Activated naive CD4-positive, alpha-beta T cell treated with anti-CD3 and anti-CD28 coated beads, Interleukin-2, amount 50 U/mL, for 24 hours (primary cell): Measurements from ENCODE around the gene ZNF185.

ENCODE experiments used
- H3K27ac Mint-ChIP-seq: one replicate; pipeline ENCODE4 v1.8.0; 2021; ENCODE audit warnings: mild to moderate bottlenecking, mixed read lengths
- H3K27me3 Mint-ChIP-seq: one replicate; pipeline ENCODE4 v1.8.0; 2021; ENCODE audit warnings: mixed read lengths
- H3K36me3 Mint-ChIP-seq: one replicate; pipeline ENCODE4 v1.8.0; 2021; ENCODE audit warnings: mixed read lengths
- H3K4me1 Mint-ChIP-seq: one replicate; pipeline ENCODE4 v1.8.0; 2021; ENCODE audit warnings: mixed read lengths
- H3K4me3 Mint-ChIP-seq: one replicate; pipeline ENCODE4 v1.8.0; 2021; ENCODE audit warnings: mild to moderate bottlenecking, mixed read lengths
- H3K9me3 Mint-ChIP-seq: one replicate; pipeline ENCODE4 v1.8.0; 2021; ENCODE audit warnings: mixed read lengths

The ZNF185 gene

DNA sequence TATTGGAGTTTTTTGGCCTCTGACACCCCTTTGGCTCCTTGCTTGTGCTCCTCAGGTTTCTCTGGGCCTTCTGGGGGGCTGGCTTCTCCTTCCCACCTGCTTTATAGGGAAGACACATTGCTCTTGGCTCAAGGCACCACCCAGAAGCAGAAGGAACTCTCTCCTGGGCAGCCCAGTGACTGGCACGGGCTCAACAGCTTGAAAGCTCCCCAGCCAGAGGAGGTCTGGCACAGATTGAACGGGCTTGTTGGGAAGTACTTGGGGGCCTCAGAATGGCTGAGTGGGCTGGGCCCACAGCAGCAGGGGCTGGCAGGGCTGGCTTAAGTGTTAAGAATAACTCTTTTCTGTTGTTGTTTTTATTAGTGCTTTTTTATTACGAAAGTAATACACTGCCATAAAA is 11.2 kb upstream of the ZNF185 start:
- H3K36me3 Mint-ChIP-seq, result no peaks in the 10 kb centered on the region
- no peaks in the 10 kb centered on the region for H3K4me1 Mint-ChIP-seq
- no peak overlapping the region for H3K4me3 Mint-ChIP-seq
- H3K27me3 Mint-ChIP-seq, result peaks cover 11% of the 10 kb centered on the region
- no peak overlapping the region for H3K27ac Mint-ChIP-seq
- no peaks in the 10 kb centered on the region for H3K9me3 Mint-ChIP-seq

DNA sequence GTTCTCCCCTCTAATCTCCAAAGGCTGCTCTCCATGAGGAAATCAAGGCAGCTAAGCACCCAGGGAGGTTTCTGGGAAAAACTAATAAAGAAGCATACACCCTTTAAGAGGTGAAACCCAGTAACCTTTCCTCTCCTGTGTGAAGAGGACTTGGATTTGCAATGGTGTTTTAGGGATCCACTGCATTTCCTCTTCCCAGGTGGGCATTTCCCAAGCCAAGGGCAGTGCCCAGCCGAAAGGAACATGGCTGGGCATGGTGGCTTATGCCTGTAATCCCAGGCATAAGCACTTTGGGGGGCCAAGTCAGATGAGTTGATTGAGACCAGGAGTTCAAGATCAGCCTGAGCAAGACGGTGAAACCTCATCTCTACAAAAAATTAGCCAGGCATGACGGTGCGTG is 5.4 kb upstream of the ZNF185 start:
- Mint-ChIP-seq H3K9me3 (no peaks in the 10 kb centered on the region), H3K27ac (no peak overlapping the region), H3K36me3 (no peaks in the 10 kb centered on the region), H3K27me3 (peaks cover 19% of the 10 kb centered on the region), H3K4me1 (peaks cover 3% of the 10 kb centered on the region), H3K4me3 (no peak overlapping the region)

DNA sequence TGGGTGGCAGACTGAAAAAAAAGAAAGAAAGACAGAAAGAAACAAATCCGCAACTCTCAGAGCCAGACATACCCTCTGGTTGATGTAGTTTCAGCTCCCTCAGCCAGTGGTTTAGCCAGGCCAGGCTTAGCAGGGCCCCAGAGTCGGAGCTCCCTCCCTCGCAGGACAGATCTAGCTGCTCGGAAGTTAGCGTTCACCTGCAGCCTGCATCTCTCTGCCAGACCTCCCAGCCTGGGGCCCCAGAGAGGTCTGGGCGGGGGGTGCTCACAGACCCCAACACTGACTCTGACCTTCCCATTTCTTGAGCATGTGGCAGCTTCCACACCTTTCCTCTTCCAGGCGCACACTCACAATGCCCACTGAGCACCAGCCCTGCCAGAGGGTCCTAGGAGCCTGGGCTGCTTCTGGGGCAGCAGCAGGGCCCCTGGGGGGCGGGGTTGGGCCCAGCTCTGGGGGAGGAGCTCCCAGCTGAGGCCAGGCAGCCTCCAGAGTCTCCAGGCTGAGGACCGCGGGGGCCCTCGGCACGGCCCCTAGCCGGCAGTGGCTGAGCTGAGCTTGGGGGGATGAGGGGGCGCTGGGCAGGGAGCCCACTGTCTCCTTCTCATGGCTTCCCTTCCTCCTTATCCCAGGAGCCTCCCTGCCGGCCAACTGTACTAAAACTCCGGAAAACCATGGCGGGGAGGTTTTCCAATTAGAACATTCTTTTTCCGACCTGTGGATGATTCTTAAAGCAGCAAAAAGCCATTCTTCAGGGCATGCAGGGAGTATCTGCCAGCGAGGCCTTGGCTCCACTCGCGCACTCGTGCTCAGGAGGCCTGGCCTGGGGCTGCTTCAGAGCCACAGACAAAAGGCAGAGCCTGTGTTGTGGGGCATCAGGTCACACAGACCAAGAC is 4.6 kb upstream of the ZNF185 start:
- H3K36me3 Mint-ChIP-seq, result no peaks in the 10 kb centered on the region
- H3K27ac Mint-ChIP-seq, result no peak overlapping the region
- peaks cover 19% of the 10 kb centered on the region for H3K27me3 Mint-ChIP-seq
- no peak overlapping the region for H3K4me3 Mint-ChIP-seq
- H3K4me1 Mint-ChIP-seq, result peaks cover 3% of the 10 kb centered on the region
- no peaks in the 10 kb centered on the region for H3K9me3 Mint-ChIP-seq

DNA sequence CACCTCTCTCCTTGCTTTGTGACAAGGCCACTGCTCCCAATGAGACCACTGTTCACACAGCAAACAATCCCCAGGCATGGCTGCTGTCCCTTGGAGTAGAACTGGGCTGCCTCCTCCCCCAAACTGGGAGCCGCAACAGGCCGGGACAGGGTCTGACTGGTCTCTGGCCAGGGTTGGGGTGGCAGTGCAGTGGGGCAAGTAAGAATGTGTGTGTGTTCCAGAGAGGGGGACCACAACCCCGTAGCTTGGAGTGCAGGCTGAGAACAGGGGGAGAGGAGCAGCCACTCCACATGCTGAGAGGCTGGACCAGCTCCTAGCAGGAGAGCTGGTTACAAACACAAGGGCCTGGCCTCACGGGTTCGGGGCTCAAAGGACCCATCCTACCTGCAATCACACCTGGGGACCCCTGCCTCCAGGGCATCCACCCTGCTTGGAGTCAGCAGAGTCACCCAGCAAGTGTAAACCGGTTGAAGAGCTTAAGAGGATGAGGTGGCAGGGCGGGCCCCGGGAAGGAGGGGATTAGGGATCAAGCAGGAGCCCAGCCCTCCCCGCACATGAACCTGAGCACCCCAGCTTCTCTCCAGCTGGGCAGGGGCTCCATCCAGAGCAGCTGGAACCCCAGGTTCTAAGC is 3.8 kb upstream of the ZNF185 start:
- Mint-ChIP-seq H3K9me3 (no peaks in the 10 kb centered on the region), H3K27ac (no peak overlapping the region), H3K27me3 (peaks cover 20% of the 10 kb centered on the region), H3K4me3 (no peak overlapping the region), H3K36me3 (no peaks in the 10 kb centered on the region), H3K4me1 (peaks cover 3% of the 10 kb centered on the region)

DNA sequence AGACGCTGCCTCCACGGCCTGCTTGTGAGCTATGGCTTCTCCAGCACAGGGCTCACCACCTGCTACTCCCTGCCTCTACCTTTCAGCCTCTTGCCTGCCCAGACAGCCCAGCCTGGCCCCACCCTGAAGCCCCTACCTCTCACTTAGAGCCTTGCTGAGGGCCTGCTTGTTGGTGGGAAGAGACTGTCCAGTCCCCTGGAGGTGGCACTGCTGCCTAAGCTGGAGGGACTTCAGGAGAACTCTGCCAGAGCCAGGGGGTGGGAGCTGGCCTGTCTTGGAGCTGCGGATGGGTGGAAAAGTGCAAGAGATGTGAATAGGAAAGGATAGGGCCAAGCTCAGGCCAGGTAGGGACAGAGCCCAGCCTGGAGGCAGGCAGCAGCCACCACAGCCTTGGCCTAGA is 2.7 kb upstream of the ZNF185 start:
- peaks cover 3% of the 10 kb centered on the region for H3K4me1 Mint-ChIP-seq
- no peaks in the 10 kb centered on the region for H3K36me3 Mint-ChIP-seq
- H3K27ac Mint-ChIP-seq, result no peak overlapping the region
- no peaks in the 10 kb centered on the region for H3K9me3 Mint-ChIP-seq
- peaks cover 17% of the 10 kb centered on the region for H3K27me3 Mint-ChIP-seq
- H3K4me3 Mint-ChIP-seq, result no peak overlapping the region

DNA sequence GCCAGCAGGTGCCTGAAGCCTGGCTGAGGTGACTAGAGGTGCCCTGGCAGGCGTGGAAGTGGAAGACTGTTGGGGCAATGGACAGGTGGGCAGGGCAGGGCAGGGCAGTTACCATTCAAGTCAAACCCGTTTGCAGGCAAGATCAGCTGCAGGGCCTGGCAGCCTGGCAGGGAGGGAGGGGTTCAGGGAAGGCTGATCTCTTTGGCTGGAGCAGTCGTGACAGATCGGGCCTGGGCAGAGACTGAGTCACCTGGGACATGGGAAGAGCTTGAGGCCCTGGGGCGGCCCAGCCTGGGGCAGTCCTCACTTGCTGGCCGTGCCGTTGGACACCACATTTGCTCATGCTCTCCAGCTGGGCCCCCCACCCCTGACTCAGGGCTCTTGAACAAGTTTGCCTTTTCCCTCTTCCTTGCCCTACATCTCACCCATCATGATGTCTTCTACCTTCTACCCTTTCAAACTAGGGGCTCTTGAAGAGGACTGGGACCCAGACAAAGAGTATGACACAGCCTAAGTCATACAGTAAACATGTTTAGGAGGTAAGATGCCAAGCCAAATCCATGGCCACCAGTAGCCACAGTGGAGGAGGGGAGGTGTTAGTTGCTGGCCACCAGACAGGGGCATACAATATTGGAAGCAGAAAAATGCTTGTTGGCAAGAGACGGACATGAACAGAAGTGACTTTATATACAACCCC is 2.0 kb upstream of the ZNF185 start:
- Mint-ChIP-seq H3K36me3 (no peaks in the 10 kb centered on the region), H3K4me3 (no peak overlapping the region), H3K27me3 (peaks cover 13% of the 10 kb centered on the region), H3K9me3 (no peaks in the 10 kb centered on the region), H3K4me1 (peaks cover 3% of the 10 kb centered on the region), H3K27ac (no peak overlapping the region)

DNA sequence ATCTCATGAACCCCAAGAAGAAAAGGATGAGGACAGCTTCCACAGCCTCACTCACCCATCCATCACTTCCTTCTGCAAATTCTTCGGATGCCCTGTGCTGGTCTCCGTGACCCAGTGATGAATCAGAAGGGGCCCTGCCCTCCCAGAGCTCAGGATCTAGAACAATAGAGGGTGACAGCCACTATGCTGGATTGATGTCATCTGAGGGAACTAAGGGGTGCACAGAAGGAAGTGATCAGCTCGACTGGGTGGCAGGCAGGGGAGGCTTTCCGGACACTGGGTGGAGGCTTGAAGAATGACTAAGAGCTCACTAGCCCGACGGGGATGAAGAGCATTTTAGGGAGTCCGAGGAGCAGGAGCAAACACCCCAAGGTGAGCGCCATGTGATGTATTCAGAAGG is 1.4 kb upstream of the ZNF185 start:
- Mint-ChIP-seq H3K27me3 (peaks cover 10% of the 10 kb centered on the region), H3K9me3 (no peaks in the 10 kb centered on the region), H3K4me1 (peaks cover 3% of the 10 kb centered on the region), H3K27ac (no peak overlapping the region), H3K36me3 (no peaks in the 10 kb centered on the region), H3K4me3 (no peak overlapping the region)

DNA sequence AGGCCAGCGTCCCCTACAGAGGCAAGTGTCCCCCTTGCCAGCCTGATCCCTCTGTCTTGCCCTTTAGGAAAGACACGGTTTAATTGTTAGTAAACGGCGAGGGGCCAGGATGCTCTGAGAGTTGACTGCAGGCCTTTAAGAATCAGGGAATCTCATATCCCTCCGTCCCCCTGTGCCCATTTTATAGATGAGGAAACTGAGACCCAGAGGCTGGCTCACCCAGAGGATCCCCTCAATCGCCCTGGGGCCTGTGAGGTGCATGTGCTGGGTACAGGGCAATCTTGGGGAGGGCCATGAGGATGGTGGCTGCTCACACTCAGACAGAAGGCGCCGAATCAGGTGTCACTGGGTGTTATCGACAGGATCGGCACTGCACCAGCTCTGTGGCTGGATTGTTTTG is 575 bp downstream of the ZNF185 start:
- Mint-ChIP-seq H3K27me3 (peaks cover 9% of the 10 kb centered on the region), H3K27ac (no peak overlapping the region), H3K9me3 (no peaks in the 10 kb centered on the region), H3K4me1 (peaks cover 3% of the 10 kb centered on the region), H3K4me3 (no peak overlapping the region), H3K36me3 (no peaks in the 10 kb centered on the region)

DNA sequence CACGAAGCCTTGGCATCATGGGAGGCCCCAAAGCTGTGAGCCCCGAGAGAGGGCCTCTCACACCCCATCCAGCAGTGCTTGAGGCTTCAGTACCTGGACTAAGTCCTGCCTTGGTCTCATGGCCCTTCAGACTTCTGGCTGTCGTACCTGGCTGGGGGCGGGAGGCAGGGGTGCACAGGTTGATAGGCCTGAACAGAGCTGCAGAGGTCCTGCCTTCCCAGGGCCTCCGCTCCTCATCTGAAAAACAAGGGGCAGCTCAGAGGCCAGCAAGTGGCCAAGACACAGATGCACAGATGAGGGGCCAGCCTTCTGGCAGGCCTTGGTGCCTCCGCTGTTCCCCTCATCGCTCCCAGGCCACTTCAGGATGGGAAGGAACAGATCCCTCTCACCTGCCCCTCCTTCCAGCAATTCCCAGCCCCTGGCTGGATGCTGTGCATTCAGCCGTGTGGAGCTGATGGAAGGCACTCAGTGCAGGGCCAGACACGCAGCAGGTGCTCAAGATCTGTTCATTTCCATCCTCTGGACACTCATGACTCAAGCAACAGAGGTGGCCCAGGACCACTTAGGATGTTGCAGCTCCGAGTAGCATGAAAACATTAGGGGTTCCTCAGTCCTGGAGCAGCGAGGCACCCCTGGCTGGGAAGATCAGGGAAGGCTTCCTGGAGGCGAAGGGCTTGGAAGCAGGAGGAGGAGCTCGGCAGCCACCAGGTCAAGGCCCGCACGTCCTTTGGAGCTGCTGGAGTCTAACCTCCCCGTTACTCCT is 1.4 kb downstream of the ZNF185 start:
- Mint-ChIP-seq H3K9me3 (no peaks in the 10 kb centered on the region), H3K27ac (no peak overlapping the region), H3K4me1 (peaks cover 3% of the 10 kb centered on the region), H3K36me3 (no peaks in the 10 kb centered on the region), H3K4me3 (no peak overlapping the region), H3K27me3 (peaks cover 9% of the 10 kb centered on the region)

DNA sequence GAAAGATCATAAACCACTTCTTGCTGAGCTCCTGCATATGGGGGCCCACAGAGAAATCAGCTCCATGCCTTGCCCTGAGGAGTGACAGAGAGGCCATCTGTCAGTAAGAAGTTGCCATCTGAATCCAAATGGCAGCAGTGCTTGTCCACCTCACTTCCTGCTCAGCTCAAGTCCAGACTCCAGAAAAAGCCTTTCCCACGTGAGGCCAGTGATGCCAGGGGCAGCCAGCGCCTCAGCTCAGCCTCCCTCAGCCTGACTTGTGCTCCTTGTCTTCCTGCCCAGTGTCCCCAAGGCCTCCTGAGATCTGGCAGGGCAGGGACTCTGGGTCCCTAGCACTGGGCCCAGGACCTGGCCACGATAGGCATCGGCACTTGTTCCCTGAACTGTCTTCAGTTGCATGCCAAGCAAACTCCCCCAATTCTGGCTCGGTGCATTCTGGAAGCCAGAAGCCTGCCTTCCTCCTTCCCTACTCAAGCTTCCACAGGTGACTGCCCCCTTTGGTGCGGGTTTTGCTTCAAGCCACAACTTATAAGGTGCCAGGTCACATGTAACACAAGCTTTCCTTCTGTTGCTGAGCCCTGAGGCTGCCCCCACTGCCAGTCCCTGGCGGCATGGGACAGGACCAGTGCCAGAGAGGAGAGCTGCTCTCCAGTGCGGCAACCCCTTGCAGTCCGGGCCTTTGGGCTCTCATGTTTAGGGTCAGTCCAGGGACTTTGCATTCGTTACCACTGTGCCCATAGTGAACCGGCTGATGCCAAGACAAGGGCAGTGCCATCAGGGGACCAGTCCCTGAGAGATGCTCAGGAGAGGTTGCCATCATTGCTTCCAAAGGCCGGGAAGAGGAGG is 2.2 kb downstream of the ZNF185 start:
- Mint-ChIP-seq H3K27ac (no peak overlapping the region), H3K27me3 (peaks cover 8% of the 10 kb centered on the region), H3K36me3 (no peaks in the 10 kb centered on the region), H3K9me3 (no peaks in the 10 kb centered on the region), H3K4me3 (no peak overlapping the region), H3K4me1 (peaks cover 3% of the 10 kb centered on the region)

DNA sequence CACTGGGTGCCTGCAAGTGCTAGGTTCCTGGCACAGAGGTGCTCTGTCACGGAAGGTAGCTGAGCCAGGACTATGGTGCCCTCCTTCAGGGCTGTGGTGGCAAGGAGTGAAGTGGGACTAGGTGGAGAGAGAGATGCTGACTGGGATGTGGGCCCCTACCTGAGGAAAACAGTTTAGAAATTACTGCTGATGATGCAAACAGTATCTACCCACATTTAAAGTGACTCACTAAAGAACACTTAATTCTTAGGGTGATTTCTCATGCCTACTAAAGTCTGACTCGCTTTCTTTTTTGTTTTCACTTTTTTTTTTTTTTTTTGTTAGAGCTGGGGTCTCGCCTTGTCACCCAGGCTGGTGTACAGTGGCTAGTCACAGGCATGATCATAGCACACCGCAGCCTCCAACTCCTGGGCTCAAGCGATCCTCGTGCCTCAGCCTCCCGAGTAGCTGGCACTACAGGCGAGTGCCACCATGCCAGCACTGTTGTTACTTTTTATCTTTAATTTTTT is 3.1 kb downstream of the ZNF185 start:
- Mint-ChIP-seq H3K27me3 (peaks cover 7% of the 10 kb centered on the region), H3K4me1 (peaks cover 3% of the 10 kb centered on the region), H3K27ac (no peak overlapping the region), H3K4me3 (no peak overlapping the region), H3K36me3 (no peaks in the 10 kb centered on the region), H3K9me3 (no peaks in the 10 kb centered on the region)

DNA sequence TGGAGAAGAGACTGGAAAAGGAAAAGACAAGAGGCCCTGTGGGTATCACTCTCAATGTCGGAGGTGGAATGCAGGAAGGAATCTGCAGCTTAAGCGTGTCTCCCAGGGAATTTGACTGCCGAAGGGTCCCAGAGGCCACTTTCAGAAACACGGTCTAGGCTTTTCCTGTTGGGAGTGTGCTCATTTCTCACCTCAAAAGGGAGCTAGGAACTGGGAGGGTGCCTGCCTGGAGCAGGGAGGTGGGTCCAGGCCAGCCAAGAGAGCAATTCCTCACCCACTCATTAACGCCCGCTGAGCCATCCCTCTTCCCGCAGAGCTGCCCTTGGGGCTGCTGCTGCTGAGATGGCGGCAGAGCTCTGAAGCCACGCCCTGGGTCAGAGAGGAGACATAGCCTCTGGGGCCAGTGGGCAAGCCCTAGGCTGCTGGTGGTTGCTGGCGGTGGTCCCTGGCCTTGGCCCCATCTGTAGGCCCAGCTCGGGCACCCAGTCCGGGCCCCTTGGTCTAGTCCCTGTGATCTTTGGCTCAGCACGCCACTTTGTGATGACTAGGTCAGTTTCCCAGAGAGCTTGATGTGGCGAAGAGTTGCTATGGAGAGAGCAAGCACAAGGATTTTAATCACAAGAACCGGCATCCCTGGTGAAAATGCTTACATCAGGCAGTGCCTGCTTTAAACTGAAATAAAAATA is 4.1 kb downstream of the ZNF185 start:
- no peaks in the 10 kb centered on the region for H3K36me3 Mint-ChIP-seq
- peaks cover 1% of the 10 kb centered on the region for H3K27me3 Mint-ChIP-seq
- no peak overlapping the region for H3K27ac Mint-ChIP-seq
- H3K9me3 Mint-ChIP-seq, result no peaks in the 10 kb centered on the region
- H3K4me1 Mint-ChIP-seq, result no peaks in the 10 kb centered on the region
- H3K4me3 Mint-ChIP-seq, result no peak overlapping the region

DNA sequence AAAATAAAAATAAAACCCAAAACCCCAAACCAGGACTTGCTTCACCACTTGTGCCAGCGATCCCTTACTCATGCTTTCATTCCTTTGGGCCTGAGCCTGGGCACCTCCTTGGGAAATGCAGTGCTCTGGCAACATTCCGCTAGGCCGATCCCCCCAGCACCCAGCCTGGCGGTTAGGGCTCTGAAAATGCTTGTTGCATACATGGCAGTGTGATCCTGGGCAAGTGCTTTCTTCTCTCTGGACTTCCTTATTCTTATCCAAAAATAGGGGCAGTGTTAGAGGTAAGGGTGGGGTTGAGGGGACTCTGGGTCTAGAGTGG is 4.6 kb downstream of the ZNF185 start:
- Mint-ChIP-seq H3K9me3 (no peaks in the 10 kb centered on the region), H3K4me3 (no peak overlapping the region), H3K27me3 (peaks cover 1% of the 10 kb centered on the region), H3K36me3 (no peaks in the 10 kb centered on the region), H3K27ac (no peak overlapping the region), H3K4me1 (no peaks in the 10 kb centered on the region)

DNA sequence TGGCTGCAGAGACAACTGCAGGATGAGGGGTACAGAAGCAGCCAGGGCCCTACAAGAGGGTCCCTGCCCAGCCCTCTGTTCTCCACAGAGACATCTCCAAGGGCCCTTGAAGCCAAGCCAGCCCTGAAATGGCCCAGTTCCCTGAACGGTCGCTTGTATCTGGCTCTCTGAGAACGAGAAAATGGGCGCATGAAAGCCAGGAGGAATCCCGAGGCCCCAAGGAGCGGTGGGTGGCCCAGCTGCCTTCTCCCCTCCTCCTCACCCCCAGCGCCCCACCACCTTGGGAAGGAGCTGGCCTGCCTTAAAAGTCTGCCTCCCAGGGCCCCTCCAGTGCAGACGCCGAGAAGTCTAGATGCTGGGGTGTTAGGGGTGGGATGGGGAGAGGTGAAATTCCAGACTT is 5.7 kb downstream of the ZNF185 start:
- Mint-ChIP-seq H3K4me1 (no peaks in the 10 kb centered on the region), H3K36me3 (no peaks in the 10 kb centered on the region), H3K9me3 (no peaks in the 10 kb centered on the region), H3K4me3 (no peak overlapping the region), H3K27ac (no peak overlapping the region), H3K27me3 (peaks cover 1% of the 10 kb centered on the region)
